Measurements from ENCODE around the gene PCSK6. TPM values are rescaled to one million over a fixed set of nuclear protein-coding genes. Genes with fewer than 3 reads are reported as not detected.

The PCSK6 gene
- total RNA-seq, 1 donor from 2014 or later: 1.8 TPM

DNA sequence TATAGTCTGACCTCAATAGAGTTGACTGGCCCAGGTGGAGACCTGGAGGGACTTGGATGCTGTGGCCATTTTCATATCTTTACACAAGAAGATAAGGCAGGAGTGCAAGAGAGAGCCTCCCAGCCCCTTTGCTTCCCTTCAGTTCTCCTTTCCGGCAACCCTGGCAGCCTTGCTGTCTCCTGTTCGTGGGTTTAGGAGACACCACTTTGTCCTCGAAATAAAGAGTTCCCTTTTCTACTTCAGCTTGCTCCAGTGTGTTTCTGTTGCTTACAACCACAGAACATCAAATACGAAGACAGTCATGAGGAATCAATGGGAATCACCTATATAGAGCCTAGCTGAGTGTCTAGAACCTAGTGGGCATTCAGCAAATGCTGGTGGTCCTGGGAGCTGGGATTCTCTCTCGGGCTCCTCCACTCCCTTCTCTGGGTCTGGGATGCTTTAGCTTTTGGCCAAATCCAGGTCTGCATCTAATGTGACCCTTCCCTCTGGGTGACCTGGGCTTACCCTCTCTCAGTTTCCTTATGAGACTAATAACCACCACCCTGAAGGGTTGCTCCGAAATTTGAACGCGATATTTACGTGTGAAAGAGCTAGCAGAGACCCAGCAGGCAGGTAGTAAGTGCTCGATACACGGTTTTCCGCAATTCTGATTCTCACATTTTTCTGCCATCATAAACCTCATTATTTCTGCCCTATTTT is 44.5 kb downstream of the PCSK6 start:
- H3K9me3 Mint-ChIP-seq (ENCODE audit: low read depth): no peaks in the 10 kb centered on the region
- H3K36me3 Mint-ChIP-seq (ENCODE audit: insufficient read depth): no peaks in the 10 kb centered on the region
- H3K27ac Mint-ChIP-seq: no peak overlapping the region
- H3K27me3 Mint-ChIP-seq: peaks cover 9% of the 10 kb centered on the region
- peaks cover 6% of the 10 kb centered on the region for H3K4me1 Mint-ChIP-seq (ENCODE audit: low read depth)
- DNase-seq (ENCODE audit: low spot score, unreplicated experiment): no peak
- no peak overlapping the region for H3K4me3 Mint-ChIP-seq (ENCODE audit: low read depth)
- TF ChIP-seq, protein P1, sequence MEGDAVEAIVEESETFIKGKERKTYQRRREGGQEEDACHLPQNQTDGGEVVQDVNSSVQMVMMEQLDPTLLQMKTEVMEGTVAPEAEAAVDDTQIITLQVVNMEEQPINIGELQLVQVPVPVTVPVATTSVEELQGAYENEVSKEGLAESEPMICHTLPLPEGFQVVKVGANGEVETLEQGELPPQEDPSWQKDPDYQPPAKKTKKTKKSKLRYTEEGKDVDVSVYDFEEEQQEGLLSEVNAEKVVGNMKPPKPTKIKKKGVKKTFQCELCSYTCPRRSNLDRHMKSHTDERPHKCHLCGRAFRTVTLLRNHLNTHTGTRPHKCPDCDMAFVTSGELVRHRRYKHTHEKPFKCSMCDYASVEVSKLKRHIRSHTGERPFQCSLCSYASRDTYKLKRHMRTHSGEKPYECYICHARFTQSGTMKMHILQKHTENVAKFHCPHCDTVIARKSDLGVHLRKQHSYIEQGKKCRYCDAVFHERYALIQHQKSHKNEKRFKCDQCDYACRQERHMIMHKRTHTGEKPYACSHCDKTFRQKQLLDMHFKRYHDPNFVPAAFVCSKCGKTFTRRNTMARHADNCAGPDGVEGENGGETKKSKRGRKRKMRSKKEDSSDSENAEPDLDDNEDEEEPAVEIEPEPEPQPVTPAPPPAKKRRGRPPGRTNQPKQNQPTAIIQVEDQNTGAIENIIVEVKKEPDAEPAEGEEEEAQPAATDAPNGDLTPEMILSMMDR (IDR thresholded peaks at IDR 0.05; ENCODE audit: unreplicated experiment): no peak

DNA sequence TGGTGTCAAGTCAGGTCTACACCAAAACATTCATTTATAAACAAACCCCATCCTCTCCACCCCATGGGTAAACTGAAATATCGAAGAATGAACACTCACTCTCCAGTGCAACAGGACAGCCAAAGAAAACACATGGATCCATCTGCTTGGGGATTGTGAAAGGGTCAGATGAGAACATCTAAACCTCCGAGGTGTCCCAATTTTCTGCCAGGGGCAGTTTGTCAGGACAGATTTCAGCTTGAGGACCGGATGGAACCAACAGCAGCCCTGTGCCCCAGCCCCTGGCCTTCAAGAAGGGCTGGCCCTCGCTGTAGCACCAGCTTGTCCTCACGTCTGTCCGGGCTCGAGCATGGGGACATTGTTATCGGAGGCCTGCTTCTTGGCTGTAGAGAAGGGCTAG is 45.5 kb downstream of the PCSK6 start:
- Mint-ChIP-seq H3K4me3 (ENCODE audit: low read depth) (no peak overlapping the region), H3K27me3 (peaks cover 9% of the 10 kb centered on the region), H3K4me1 (ENCODE audit: low read depth) (peaks cover 14% of the 10 kb centered on the region), H3K27ac (no peak overlapping the region), H3K9me3 (ENCODE audit: low read depth) (no peaks in the 10 kb centered on the region), H3K36me3 (ENCODE audit: insufficient read depth) (no peaks in the 10 kb centered on the region)
- DNase-seq (ENCODE audit: low spot score, unreplicated experiment): no peak
- TF ChIP-seq, protein P1 (IDR thresholded peaks at IDR 0.05; ENCODE audit: unreplicated experiment): no peak

- no peak overlapping the region for H3K27ac Mint-ChIP-seq
- TF ChIP-seq, protein P1 (IDR thresholded peaks at IDR 0.05; ENCODE audit: unreplicated experiment): no peak
- peaks cover 6% of the 10 kb centered on the region for H3K27me3 Mint-ChIP-seq
- DNase-seq (ENCODE audit: low spot score, unreplicated experiment): no peak
- H3K4me1 Mint-ChIP-seq (ENCODE audit: low read depth): peaks cover 20% of the 10 kb centered on the region
- H3K4me3 Mint-ChIP-seq (ENCODE audit: low read depth): no peak overlapping the region
- H3K36me3 Mint-ChIP-seq (ENCODE audit: insufficient read depth): no peaks in the 10 kb centered on the region
- H3K9me3 Mint-ChIP-seq (ENCODE audit: low read depth): peaks cover 6% of the 10 kb centered on the region
Observed at GRCh38 chr15:101442272-101442671, 47.2 kb downstream of the PCSK6 start.

DNA sequence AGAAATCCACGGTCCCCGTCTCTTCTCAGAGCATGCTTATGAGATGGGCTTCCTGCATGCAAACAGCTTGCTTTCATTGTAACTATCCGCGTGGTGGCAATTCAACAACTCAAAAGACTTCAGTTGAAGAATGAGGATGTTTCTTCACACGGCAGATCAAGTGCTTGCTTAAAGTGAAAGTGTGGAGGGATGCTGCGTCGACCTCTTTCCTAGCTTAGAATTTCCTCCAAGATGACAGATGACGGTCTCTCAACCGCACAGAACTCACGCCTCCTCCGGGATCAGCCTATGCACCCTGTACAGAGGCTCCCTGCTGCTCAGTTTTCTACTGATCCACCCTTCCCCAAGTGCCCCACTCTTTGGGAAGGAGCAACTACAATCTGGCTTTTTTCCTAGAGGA is 47.8 kb downstream of the PCSK6 start:
- Mint-ChIP-seq H3K36me3 (ENCODE audit: insufficient read depth) (no peaks in the 10 kb centered on the region), H3K4me1 (ENCODE audit: low read depth) (peaks cover 20% of the 10 kb centered on the region), H3K27me3 (peaks cover 6% of the 10 kb centered on the region), H3K4me3 (ENCODE audit: low read depth) (no peak overlapping the region), H3K9me3 (ENCODE audit: low read depth) (peaks cover 6% of the 10 kb centered on the region), H3K27ac (no peak overlapping the region)
- TF ChIP-seq, protein P1 (IDR thresholded peaks at IDR 0.05; ENCODE audit: unreplicated experiment): no peak
- no peak for DNase-seq (ENCODE audit: low spot score, unreplicated experiment)

DNA sequence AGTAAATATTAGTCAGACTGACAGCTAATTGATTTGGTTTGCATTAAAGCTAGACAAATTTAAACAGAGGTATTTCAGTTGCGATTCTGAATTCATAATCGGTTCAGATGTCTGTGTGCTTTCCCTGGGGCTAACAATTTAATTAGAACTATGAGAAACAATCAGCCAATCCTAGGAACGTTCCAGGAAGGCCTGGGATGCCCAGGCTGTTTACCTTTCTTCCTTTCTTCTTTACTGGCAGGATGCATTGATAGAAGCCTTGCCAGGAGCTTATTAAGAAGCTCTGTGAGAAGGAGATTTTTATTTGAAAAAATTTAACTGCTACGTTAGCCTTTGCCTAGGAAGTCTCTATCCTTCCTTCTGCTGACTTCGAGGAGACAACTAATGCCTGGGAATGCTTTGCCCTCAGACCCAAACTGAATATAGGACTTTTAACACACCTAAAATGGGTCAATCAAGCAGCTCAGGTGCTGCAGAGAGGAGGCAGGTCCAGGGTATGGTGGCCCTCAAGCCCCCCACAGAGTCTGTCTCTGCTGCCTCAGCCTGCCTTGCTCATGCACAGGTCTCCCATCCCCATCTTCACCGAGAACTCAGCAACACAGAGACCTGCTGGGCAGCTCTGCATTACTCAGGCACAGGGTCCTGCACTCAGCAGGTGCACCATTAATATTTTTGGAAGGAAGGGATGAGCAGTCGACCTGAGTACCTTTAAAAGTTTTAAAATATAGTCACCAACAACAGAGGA is 48.5 kb downstream of the PCSK6 start:
- DNase-seq (ENCODE audit: low spot score, unreplicated experiment): no peak
- Mint-ChIP-seq H3K27me3 (peaks cover 2% of the 10 kb centered on the region), H3K4me1 (ENCODE audit: low read depth) (peaks cover 20% of the 10 kb centered on the region), H3K9me3 (ENCODE audit: low read depth) (peaks cover 6% of the 10 kb centered on the region), H3K4me3 (ENCODE audit: low read depth) (no peak overlapping the region), H3K27ac (no peak overlapping the region), H3K36me3 (ENCODE audit: insufficient read depth) (no peaks in the 10 kb centered on the region)
- TF ChIP-seq, protein P1 (IDR thresholded peaks at IDR 0.05; ENCODE audit: unreplicated experiment): no peak

Data from progenitor cell of endocrine pancreas (in vitro differentiated cells).